Stimulated activated CD8-positive, alpha-beta memory T cell treated with anti-CD3 and anti-CD28 coated beads, Interleukin-15, amount 100 ng/mL, for 1 hour (primary cell): Measurements from ENCODE around the gene MAGEL2.
"Not testable (repeated sequence)": the region's sequence is repeated elsewhere in the genome, so short reads cannot be mapped to it uniquely, and the experiment has no call there.

Source experiments
- DNase-seq: peaks from one replicate; pipeline ENCODE4 v3.0.0-alpha.2; 2020; ENCODE audit warnings: low read depth

The MAGEL2 gene

GRCh38 chr15:23606226-23606625, 41.4 kb downstream of the MAGEL2 start:
- no peak for DNase-seq

GRCh38 chr15:23602124-23602523, 45.5 kb downstream of the MAGEL2 start:
- no peak for DNase-seq

GRCh38 chr15:23599053-23599452, 48.6 kb downstream of the MAGEL2 start:
- DNase-seq, result no peak

- not testable (repeated sequence) for DNase-seq
Measured at GRCh38 chr15:23597278-23597677, 50.4 kb downstream of the MAGEL2 start.

- no peak for DNase-seq
Measured at GRCh38 chr15:23596736-23597135, 50.9 kb downstream of the MAGEL2 start.

- DNase-seq, result no peak
Measured at GRCh38 chr15:23595368-23595767, 52.3 kb downstream of the MAGEL2 start.

GRCh38 chr15:23594252-23594770, 53.4 kb downstream of the MAGEL2 start:
- no peak for DNase-seq
